HL-60/S4 treated with retinoic acid at 250 ng/mL for 4 days and 3 days (cell line): ENCODE results near the gene CCL4.
"Not testable (repeated sequence)": the region's sequence is repeated elsewhere in the genome, so short reads cannot be mapped to it uniquely, and the experiment has no call there.

Experiments used
- in situ Hi-C: fragments of 300-500 bp; cut with MboI; formaldehyde crosslinking; loops from 2 replicates; pipeline ENCODE4 v1.7.0; 2022; ENCODE audit warnings: low sequenced_read_pairs

The CCL4 gene

GRCh38 chr17:36115649-36115977 lies 12.0 kb downstream of the CCL4 start:
- in situ Hi-C loops, result not testable (repeated sequence)

- in situ Hi-C loops, result no loop called here
These were observed 14.1 kb downstream of the CCL4 start for GRCh38 chr17:36117505-36118382.

GRCh38 chr17:36118477-36119353 lies 15.1 kb downstream of the CCL4 start:
- in situ Hi-C loops, result no loop called here

- in situ Hi-C loops, result no loop called here
These were observed 16.6 kb downstream of the CCL4 start for GRCh38 chr17:36120221-36120620.

GRCh38 chr17:36121099-36121498 lies 17.5 kb downstream of the CCL4 start:
- in situ Hi-C loops, result not testable (repeated sequence)

- in situ Hi-C loops, result no loop called here
These were observed 19.8 kb downstream of the CCL4 start for GRCh38 chr17:36123431-36123830.

- in situ Hi-C loops, result no loop called here
These were observed 21.5 kb downstream of the CCL4 start for GRCh38 chr17:36124879-36125824.

GRCh38 chr17:36127199-36127893 lies 23.7 kb downstream of the CCL4 start:
- in situ Hi-C loops, result no loop called here

- in situ Hi-C loops, result no loop called here
These were observed 24.3 kb downstream of the CCL4 start for GRCh38 chr17:36127911-36128310.

- in situ Hi-C loops, result no loop called here
These were observed 24.9 kb downstream of the CCL4 start for GRCh38 chr17:36128411-36128978.

- in situ Hi-C loops, result loop anchor here (5.0 kb wide), 1 partner anchor 53 kb away; no protein-coding TSS in a partner anchor
These were observed 26.0 kb downstream of the CCL4 start for GRCh38 chr17:36129616-36130015.

- in situ Hi-C loops, result loop anchor here (5.0 kb wide), 1 partner anchor 52 kb away; no protein-coding TSS in a partner anchor
These were observed 26.7 kb downstream of the CCL4 start for GRCh38 chr17:36130346-36130745.

- in situ Hi-C loops, result loop anchor here (5.0 kb wide), 1 partner anchor 51 kb away; no protein-coding TSS in a partner anchor
These were observed 27.8 kb downstream of the CCL4 start for GRCh38 chr17:36131421-36131820.

- in situ Hi-C loops, result loop anchor here (5.0 kb wide), 1 partner anchor 50 kb away; no protein-coding TSS in a partner anchor
These were observed 28.3 kb downstream of the CCL4 start for GRCh38 chr17:36131931-36132330.

- in situ Hi-C loops, result loop anchor here (5.0 kb wide), 1 partner anchor 50 kb away; no protein-coding TSS in a partner anchor
These were observed 28.8 kb downstream of the CCL4 start for GRCh38 chr17:36132421-36132831.

GRCh38 chr17:36133602-36134236 lies 30.1 kb downstream of the CCL4 start:
- in situ Hi-C loops, result loop anchor here (5.0 kb wide), 1 partner anchor 49 kb away; no protein-coding TSS in a partner anchor

- in situ Hi-C loops, result no loop called here
These were observed 31.8 kb downstream of the CCL4 start for GRCh38 chr17:36135465-36135864.

- in situ Hi-C loops, result no loop called here
These were observed 32.4 kb downstream of the CCL4 start for GRCh38 chr17:36136036-36136435.

GRCh38 chr17:36136439-36136838 lies 32.8 kb downstream of the CCL4 start:
- in situ Hi-C loops, result no loop called here
